Astrocyte (in vitro differentiated cells and primary cell): ENCODE measurements around the gene AFM. TPM values are rescaled to one million over a fixed set of nuclear protein-coding genes. Genes with fewer than 3 reads are reported as not detected.

Experiments
- DNase-seq: peaks from one replicate; pipeline ENCODE4 v3.0.0-alpha.2; 2010; ENCODE audit warnings: low read depth
- FAIRE-seq: peaks from 2 replicates; lab custom pipeline; 2011; peaks lifted over from hg19 to GRCh38; lab: Jason Lieb, UNC
- H2AFZ ChIP-seq: 2 replicates; pipeline ENCODE4 v1.6.0; 2012; ENCODE audit warnings: low read depth, low read length, inconsistent platforms
- H3K27ac ChIP-seq: 2 replicates; pipeline ENCODE4 v1.5.1; 2011; ENCODE audit warnings: low read depth, low read length, inconsistent platforms
- H3K27me3 ChIP-seq: 2 replicates; pipeline ENCODE4 v1.6.0; 2011; ENCODE audit warnings: low read length, inconsistent platforms; ENCODE audit not compliant: insufficient read depth
- H3K36me3 ChIP-seq: 2 replicates; pipeline ENCODE4 v1.5.1; 2011; ENCODE audit warnings: low read length, inconsistent platforms; ENCODE audit not compliant: insufficient read depth
- H3K4me1 ChIP-seq: 2 replicates; pipeline ENCODE4 v1.5.1; 2011; ENCODE audit warnings: low read length, inconsistent platforms; ENCODE audit not compliant: insufficient read depth
- H3K4me2 ChIP-seq: 2 replicates; pipeline ENCODE4 v1.6.0; 2012; ENCODE audit warnings: low read length, inconsistent platforms
- H3K4me3 ChIP-seq: 2 replicates; pipeline ENCODE4 v1.5.1; 2011; ENCODE audit warnings: low read depth, mild to moderate bottlenecking, low read length, inconsistent platforms; ENCODE audit not compliant: insufficient read depth
- H3K79me2 ChIP-seq: 2 replicates; pipeline ENCODE4 v1.6.0; 2012; ENCODE audit warnings: mild to moderate bottlenecking, low read length, inconsistent platforms; ENCODE audit not compliant: insufficient read depth
- H3K9ac ChIP-seq: 2 replicates; pipeline ENCODE4 v1.6.0; 2012; ENCODE audit warnings: mild to moderate bottlenecking, low read length, inconsistent platforms
- H3K9me3 ChIP-seq: 2 replicates; pipeline ENCODE4 v1.5.1; 2012; ENCODE audit warnings: low read depth, mild to moderate bottlenecking, low read length, inconsistent platforms; ENCODE audit not compliant: insufficient read depth
- H4K20me1 ChIP-seq: 2 replicates; pipeline ENCODE4 v1.6.0; 2012; ENCODE audit warnings: low read length, inconsistent platforms; ENCODE audit not compliant: insufficient read depth
- H3K27ac Mint-ChIP-seq: one replicate; pipeline ENCODE4 v1.8.0; 2021; ENCODE audit warnings: mild to moderate bottlenecking, mixed read lengths; ENCODE audit not compliant: unreplicated experiment
- H3K27me3 Mint-ChIP-seq: one replicate; pipeline ENCODE4 v1.8.0; 2021; ENCODE audit warnings: low read depth, mixed read lengths; ENCODE audit not compliant: unreplicated experiment
- H3K36me3 Mint-ChIP-seq: one replicate; pipeline ENCODE4 v1.8.0; 2021; ENCODE audit warnings: low read depth, mixed read lengths; ENCODE audit not compliant: unreplicated experiment
- H3K4me1 Mint-ChIP-seq: one replicate; pipeline ENCODE4 v1.8.0; 2021; ENCODE audit warnings: low read depth, mixed read lengths; ENCODE audit not compliant: unreplicated experiment
- H3K4me3 Mint-ChIP-seq: one replicate; pipeline ENCODE4 v1.8.0; 2021; ENCODE audit warnings: mild to moderate bottlenecking, moderate library complexity, mixed read lengths; ENCODE audit not compliant: unreplicated experiment
- H3K9me3 Mint-ChIP-seq: one replicate; pipeline ENCODE4 v1.8.0; 2021; ENCODE audit warnings: mild to moderate bottlenecking, mixed read lengths; ENCODE audit not compliant: unreplicated experiment
- EZH2 ChIP-seq: IDR thresholded peaks from 2 replicates; pipeline ENCODE4 v1.6.1; 2012; ENCODE audit warnings: mild to moderate bottlenecking, low read length, inconsistent platforms; ENCODE audit not compliant: insufficient read depth
- total RNA-seq: library from RNA; stranded (reverse); gene quantifications from 2 replicates; pipeline ENCODE4 v1.2.1, GENCODE V29; 2021
- TF ChIP-seq, protein P1 (sequence below): IDR thresholded peaks from 2 replicates; pipeline ENCODE4 v1.5.1; 2011; ENCODE audit warnings: low read depth, mild to moderate bottlenecking, inconsistent platforms, low read length, moderate library complexity; ENCODE audit not compliant: insufficient read depth

Gene AFM
- total RNA-seq, 1 donor from 2014 or later, result not detected

DNA sequence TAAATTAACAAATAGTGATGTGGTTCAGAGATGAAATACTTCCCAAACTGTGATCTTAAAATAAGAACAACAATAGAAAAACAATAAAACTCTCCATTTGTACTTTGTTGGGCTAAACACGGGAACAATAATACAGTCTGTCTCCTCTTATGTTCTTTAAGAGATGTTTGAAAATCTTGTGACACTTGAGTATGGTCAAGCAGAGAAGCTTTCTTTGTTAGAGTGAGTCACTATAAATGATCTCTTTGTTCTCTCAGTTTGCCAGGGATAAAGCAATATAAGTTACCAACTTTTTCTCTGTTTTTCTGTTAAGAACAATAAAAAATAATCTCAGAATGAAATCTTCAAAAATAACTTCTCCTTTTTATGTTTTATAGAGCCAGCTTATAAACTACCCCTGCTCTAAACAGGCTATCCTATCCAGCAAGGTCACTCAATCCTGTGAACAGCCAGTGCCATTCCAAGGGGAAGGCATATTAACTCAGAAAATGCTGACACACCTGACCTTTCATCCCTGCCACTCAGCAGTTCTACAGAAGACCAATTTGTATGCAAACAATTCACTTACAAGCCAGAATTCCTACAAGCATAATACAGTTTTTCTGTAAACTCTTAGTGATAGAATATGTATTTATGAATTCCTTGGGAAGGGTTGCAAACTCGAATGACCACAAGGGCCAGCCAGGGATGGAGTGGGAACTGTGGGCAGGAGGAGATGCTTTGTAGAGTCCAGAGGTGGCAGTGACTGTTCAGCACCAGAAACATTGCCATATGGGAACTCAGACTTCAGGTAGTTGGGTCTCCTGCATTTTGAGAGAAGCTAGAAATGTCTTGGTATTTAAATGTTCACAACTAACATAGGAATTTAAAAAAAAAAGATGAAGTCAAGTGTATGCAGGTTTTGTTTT is 52.2 kb downstream of the AFM start:
- no peaks in the 10 kb centered on the region for H3K4me1 ChIP-seq
- no peak overlapping the region for H3K9ac ChIP-seq
- H3K79me2 ChIP-seq, result no peaks in the 10 kb centered on the region
- no peak overlapping the region for H3K4me2 ChIP-seq
- no peaks in the 10 kb centered on the region for H4K20me1 ChIP-seq
- Mint-ChIP-seq H3K4me3 (no peak overlapping the region), H3K27ac (peak overlapping the region; percentile 18), H3K36me3 (no peaks in the 10 kb centered on the region), H3K27me3 (no peaks in the 10 kb centered on the region), H3K4me1 (peaks cover 12% of the 10 kb centered on the region), H3K9me3 (no peaks in the 10 kb centered on the region)
- H3K4me3 ChIP-seq, result no peak overlapping the region
- no peaks in the 10 kb centered on the region for H3K27me3 ChIP-seq
- no peak for FAIRE-seq
- no peak for DNase-seq
- TF ChIP-seq, protein P1, sequence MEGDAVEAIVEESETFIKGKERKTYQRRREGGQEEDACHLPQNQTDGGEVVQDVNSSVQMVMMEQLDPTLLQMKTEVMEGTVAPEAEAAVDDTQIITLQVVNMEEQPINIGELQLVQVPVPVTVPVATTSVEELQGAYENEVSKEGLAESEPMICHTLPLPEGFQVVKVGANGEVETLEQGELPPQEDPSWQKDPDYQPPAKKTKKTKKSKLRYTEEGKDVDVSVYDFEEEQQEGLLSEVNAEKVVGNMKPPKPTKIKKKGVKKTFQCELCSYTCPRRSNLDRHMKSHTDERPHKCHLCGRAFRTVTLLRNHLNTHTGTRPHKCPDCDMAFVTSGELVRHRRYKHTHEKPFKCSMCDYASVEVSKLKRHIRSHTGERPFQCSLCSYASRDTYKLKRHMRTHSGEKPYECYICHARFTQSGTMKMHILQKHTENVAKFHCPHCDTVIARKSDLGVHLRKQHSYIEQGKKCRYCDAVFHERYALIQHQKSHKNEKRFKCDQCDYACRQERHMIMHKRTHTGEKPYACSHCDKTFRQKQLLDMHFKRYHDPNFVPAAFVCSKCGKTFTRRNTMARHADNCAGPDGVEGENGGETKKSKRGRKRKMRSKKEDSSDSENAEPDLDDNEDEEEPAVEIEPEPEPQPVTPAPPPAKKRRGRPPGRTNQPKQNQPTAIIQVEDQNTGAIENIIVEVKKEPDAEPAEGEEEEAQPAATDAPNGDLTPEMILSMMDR, result no peak
- TF ChIP-seq EZH2, result no peak
- no peaks in the 10 kb centered on the region for H3K9me3 ChIP-seq
- no peak overlapping the region for H3K27ac ChIP-seq
- H2AFZ ChIP-seq, result no peak overlapping the region
- H3K36me3 ChIP-seq, result no peaks in the 10 kb centered on the region

DNA sequence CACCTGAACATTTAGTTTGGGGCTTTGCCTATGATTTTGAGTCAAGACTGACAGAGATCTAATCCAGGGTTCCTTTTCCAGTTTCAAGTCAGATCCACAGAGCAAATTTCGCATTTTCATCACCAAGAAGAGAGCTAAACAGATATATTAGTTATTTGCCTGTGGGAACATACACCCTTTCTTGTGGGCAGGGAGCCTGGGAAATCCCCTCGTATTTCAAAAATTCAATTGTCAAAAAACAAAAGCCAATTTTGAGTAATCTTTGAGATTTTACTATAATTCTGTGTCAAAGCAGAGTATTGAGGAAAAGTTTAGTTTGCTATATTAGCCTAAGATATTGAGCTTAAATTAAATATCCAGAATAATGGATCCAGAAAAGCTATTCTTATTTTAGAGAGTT is 56.6 kb downstream of the AFM start:
- H3K27ac Mint-ChIP-seq, result no peak overlapping the region
- Histone ChIP-seq H3K9ac (no peak overlapping the region), H4K20me1 (no peaks in the 10 kb centered on the region), H3K4me1 (no peaks in the 10 kb centered on the region), H3K79me2 (no peaks in the 10 kb centered on the region), H3K36me3 (no peaks in the 10 kb centered on the region), H3K4me2 (no peak overlapping the region), H3K4me3 (no peak overlapping the region), H2AFZ (no peak overlapping the region), H3K27ac (no peak overlapping the region), H3K9me3 (no peaks in the 10 kb centered on the region), H3K27me3 (no peaks in the 10 kb centered on the region)
- TF ChIP-seq, protein P1, result no peak
- no peak for TF ChIP-seq EZH2
- FAIRE-seq (no peak), DNase-seq (no peak)
- peaks cover 1% of the 10 kb centered on the region for H3K9me3 Mint-ChIP-seq
- H3K36me3 Mint-ChIP-seq, result no peaks in the 10 kb centered on the region
- peaks cover 12% of the 10 kb centered on the region for H3K4me1 Mint-ChIP-seq
- no peaks in the 10 kb centered on the region for H3K27me3 Mint-ChIP-seq
- H3K4me3 Mint-ChIP-seq, result no peak overlapping the region

DNA sequence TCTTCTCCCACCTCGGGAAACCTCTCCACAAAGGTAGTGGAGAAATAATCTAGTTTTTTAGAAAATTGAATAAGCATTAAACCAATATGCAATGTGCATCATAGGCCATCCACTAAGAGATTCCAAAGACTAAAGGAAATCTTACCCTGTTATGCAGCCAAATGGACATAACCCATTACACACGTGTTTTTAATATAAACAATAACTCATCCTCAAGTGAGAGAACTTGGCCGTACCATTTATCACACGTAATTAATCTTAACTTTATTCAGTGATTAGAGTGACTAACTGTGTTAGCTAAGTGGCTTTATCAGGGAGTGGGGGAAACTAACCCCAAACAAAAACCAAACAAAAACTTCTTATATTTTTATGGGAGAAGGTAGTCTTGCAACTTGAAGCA is 57.8 kb downstream of the AFM start:
- no peaks in the 10 kb centered on the region for H4K20me1 ChIP-seq
- no peak for FAIRE-seq
- H3K4me3 Mint-ChIP-seq, result no peak overlapping the region
- no peaks in the 10 kb centered on the region for H3K27me3 ChIP-seq
- no peaks in the 10 kb centered on the region for H3K9me3 ChIP-seq
- H3K4me3 ChIP-seq, result no peak overlapping the region
- DNase-seq, result no peak
- no peak overlapping the region for H3K4me2 ChIP-seq
- no peak overlapping the region for H2AFZ ChIP-seq
- H3K27ac Mint-ChIP-seq, result no peak overlapping the region
- TF ChIP-seq, protein P1, result no peak
- TF ChIP-seq EZH2, result no peak
- peaks cover 1% of the 10 kb centered on the region for H3K9me3 Mint-ChIP-seq
- H3K27me3 Mint-ChIP-seq, result no peaks in the 10 kb centered on the region
- H3K27ac ChIP-seq, result no peak overlapping the region
- H3K36me3 Mint-ChIP-seq, result no peaks in the 10 kb centered on the region
- no peak overlapping the region for H3K9ac ChIP-seq
- peaks cover 6% of the 10 kb centered on the region for H3K4me1 Mint-ChIP-seq
- no peaks in the 10 kb centered on the region for H3K4me1 ChIP-seq
- no peaks in the 10 kb centered on the region for H3K79me2 ChIP-seq
- H3K36me3 ChIP-seq, result no peaks in the 10 kb centered on the region
